ENCODE data around the gene PGBD1.

The PGBD1 gene

GRCh38 chr6:28336284-28337120 lies 55.1 kb downstream of the PGBD1 start:
- DNase-seq: peak; percentile 61

DNA sequence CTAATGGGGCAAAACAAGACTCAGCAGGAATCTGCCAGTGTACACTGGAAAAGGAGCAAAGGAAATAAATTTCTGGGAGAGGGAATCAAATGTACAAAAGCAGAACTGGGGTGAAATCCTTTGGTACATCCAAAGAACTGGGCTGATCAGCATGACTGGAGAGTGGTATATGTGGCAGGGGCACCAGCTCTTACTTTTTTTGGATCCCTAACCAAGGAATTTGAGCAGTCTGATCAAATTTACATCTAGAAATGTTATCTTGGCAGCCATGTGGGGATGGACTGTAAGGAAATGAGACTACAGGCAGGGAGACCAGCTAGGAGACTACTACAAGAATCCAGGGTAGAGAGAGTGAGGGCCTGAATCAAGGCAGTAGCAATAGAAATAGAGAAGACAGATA lies 55.7 kb downstream of the PGBD1 start:
- no peak for DNase-seq

DNA sequence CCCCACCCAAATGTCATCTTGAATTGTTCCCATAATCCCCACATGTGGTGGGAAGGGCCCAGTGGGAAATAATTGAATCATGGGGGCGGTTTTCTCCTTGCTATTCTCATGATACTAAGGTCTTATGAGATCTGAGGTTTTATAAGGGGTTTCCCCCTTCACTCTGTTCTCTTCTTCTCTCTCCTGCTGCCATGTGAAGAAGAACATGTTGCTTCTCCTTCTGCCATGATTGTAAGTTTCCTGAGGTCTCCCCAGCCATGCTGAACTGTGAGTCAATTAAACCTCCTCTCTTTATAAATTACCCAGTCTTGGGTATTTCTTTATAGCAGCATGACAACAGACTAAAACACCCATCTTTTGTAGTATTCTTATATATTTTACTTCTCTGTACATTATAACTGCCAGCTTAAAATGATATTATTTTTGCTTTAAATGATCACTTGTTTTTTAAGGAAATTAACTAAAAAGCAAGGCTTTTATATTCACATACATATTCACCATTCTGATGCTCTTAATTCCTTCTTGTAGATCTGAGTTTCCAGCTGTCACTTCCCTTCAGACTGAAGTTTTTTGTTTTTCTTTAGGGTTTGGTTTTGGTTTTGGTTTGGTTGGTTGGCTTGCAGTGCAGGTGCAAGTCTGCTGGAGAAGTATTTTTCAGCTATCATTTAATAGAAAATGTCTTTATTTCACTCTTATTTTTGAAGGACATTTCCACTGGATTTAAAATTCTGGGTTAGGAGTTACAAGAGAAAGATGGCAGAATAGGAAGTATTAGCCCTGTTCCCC lies 59.1 kb downstream of the PGBD1 start:
- DNase-seq: no peak

- no peak for DNase-seq
Measured at GRCh38 chr6:28343898-28344677, 62.7 kb downstream of the PGBD1 start.

- DNase-seq: no peak
Measured at GRCh38 chr6:28345201-28345600, 63.8 kb downstream of the PGBD1 start.

DNA sequence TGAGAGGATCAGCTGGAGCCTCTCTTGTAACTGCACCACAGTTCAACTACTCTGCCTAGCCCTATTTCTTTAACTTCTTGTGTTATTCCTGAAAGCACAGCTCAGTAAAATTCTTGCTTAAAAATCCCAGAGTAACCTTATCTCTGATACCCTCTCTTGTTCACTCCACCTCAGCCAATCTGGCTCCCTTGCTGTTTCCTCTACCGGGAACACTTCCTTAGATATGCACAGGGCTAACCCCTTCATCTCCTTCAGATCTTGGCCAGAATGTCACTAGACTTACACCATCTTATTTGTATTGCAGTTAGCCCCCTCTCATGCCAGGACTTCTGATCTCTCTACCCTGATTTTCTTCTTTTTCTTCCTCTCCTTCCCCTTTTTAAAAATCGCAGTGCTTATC lies 65.7 kb downstream of the PGBD1 start:
- no peak for DNase-seq

GRCh38 chr6:28349344-28349891 lies 68.0 kb downstream of the PGBD1 start:
- no peak for DNase-seq

DNA sequence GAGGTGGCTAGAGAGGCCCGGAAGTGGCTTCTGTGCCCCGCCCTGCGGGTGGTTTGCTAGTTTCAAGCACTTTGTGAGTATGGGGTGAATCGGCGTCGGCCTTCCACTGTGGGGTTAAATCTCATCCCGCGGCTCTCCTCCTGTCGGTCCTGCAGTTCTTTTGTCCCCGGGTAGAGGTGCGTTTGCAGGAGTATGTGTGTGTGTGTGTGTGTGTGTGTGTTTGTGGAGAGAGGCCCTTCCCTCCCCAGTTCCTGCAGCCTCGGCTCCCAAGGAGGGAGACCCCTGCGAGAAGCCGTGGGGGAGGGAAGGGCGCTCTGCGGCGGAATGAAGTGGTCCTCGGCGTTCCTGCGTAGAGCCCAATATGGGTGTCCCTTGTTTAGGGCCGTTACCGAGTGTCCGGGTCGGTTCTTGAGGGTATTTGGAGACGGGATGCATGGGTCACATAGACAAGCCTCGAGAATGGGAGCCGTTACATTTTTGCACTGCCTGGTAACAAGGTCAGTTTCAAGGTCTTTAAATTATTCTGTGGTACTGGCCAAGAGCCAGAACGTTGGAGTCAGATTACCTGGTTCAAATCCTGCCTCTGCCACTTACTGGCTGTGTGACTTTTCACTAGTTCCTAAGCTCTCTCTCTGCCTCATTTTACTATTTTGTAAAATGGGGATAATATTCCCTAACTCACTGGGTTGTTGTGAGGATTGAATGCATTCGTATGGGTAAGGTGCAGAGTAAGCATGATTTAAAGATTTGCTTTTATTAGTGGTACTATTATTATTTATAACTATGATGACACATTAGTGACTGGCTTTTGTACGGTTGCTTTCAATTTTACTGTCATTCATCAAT lies 68.7 kb downstream of the PGBD1 start, which contains the start of gene ZKSCAN3:
TSS of gene ZKSCAN3 (plus strand) at position 56 of the 846 bp plus-strand sequence. CDS start 9,640 bp downstream, outside the sequence.
- peak; percentile 77 for DNase-seq

GRCh38 chr6:28351087-28351486 lies 69.7 kb downstream of the PGBD1 start:
- no peak for DNase-seq

DNA sequence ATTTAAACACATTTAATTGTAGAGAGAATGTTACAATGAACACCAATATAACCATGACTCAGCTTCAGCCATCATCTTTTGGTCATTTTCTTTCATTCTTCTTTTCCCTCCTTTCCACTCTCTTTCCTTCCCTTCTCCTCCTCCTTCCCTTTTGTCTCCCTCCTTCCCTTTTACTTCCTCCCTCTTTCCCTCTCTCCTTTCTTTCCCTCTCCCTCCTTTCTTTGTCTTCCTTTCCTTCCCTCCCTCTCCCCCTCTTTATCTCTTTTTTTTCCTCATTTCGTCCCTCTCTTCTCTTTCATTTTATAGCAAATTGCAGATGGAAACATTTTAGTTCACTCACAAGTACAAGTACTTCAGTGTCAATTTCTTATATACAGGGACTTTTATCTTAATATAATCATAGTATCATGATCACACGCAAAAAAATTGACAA lies 70.1 kb downstream of the PGBD1 start:
- no peak for DNase-seq

All from NCI-H1105 (cell line).